Parietal lobe (tissue), 1 donor: ENCODE measurements around the gene LIPH. TPM values are rescaled to one million over a fixed set of nuclear protein-coding genes. Genes with fewer than 3 reads are reported as not detected.

Source experiments
- total RNA-seq: library from RNA; depleted of rRNA; stranded (reverse); fragments of >200 nt; gene quantifications from one replicate; pipeline ENCODE4 v1.2.3, GENCODE V29; 2014

Gene LIPH
- not detected for total RNA-seq

GRCh38 chr3:185552358-185552877, at the start of gene LIPH:
Gene LIPH (minus strand): TSS chr3:185552588. CDS start chr3:185552471, 117 bp downstream.

GRCh38 chr3:185585859-185586685, 33.7 kb upstream of the LIPH start, which contains the start of gene SENP2:
Gene SENP2 (plus strand): TSS chr3:185586295. CDS start chr3:185586414, 119 bp downstream.

GRCh38 chr3:185498503-185499396, 53.6 kb downstream of the LIPH start, which contains the start of gene TMEM41A:
Gene TMEM41A (minus strand): TSS chr3:185499035. CDS start chr3:185498961, 74 bp downstream.

Other genes with a start within 250 kb of the LIPH start
- gene MAP3K13, start 189.5 kb downstream of the LIPH start, total RNA-seq, result 49.1 TPM
- 14.1 TPM for gene TMEM41A, start 53.6 kb downstream of the LIPH start, total RNA-seq
- 47.9 TPM for gene SENP2, start 33.7 kb upstream of the LIPH start, total RNA-seq